Measurements from ENCODE around the gene NCKAP5.

Gene NCKAP5

DNA sequence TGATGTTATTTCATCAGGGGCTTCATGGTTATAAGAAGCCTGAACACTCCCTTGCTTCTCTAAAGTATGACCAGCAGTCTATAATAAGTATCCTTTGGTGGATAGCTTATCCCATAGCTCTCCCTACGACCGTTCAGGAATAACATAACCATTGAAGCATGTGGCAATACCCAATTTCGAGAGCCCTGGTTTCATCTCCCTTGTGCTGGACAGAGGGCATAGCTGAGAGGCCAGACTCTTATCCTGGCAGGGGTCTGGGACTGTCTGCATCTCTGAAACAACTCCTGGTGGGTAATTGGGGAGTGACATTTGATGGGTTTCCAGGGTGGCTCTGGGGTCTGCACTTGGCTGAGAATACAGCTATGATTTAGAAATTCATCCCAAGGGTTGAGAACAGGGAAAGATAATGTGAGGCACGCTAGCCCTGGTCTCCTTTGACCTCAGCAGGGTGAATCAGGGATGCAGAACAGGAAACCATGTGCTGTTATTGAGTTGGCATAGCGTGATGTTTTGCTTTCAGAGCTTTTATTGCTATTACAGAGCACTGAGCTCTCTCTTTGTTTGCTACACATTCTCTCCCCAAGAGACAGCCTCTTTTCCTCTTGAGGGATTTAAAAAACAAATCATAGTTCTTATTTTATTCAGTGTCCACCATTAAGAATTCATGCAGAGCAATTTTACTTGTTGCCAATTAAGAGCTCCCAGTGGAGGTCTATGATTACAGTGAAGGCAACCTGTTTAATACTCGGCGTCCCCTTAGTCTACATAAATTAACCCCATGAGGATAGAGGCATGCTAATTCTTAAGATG, 274.5 kb downstream of the NCKAP5 start:
- TF ChIP-seq, protein P1, sequence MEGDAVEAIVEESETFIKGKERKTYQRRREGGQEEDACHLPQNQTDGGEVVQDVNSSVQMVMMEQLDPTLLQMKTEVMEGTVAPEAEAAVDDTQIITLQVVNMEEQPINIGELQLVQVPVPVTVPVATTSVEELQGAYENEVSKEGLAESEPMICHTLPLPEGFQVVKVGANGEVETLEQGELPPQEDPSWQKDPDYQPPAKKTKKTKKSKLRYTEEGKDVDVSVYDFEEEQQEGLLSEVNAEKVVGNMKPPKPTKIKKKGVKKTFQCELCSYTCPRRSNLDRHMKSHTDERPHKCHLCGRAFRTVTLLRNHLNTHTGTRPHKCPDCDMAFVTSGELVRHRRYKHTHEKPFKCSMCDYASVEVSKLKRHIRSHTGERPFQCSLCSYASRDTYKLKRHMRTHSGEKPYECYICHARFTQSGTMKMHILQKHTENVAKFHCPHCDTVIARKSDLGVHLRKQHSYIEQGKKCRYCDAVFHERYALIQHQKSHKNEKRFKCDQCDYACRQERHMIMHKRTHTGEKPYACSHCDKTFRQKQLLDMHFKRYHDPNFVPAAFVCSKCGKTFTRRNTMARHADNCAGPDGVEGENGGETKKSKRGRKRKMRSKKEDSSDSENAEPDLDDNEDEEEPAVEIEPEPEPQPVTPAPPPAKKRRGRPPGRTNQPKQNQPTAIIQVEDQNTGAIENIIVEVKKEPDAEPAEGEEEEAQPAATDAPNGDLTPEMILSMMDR (IDR thresholded peaks at IDR 0.05; ENCODE audit: extremely low read depth, insufficient read depth, missing control alignments) = no peak
- in situ Hi-C loops (cut with MboI; ENCODE audit: low pct_unique_long_range_greater_than_20kb, low sequenced_read_pairs, unreplicated experiment) = no loop called here
- DNase-seq (ENCODE audit: low spot score) = no peak

- TF ChIP-seq, protein P1 (IDR thresholded peaks at IDR 0.05; ENCODE audit: extremely low read depth, insufficient read depth, missing control alignments) = no peak
- in situ Hi-C loops (cut with MboI; ENCODE audit: low pct_unique_long_range_greater_than_20kb, low sequenced_read_pairs, unreplicated experiment) = no loop called here
These were observed 276.0 kb downstream of the NCKAP5 start for GRCh38 chr2:133292259-133292658.

GRCh38 chr2:133287709-133288108, 280.6 kb downstream of the NCKAP5 start:
- no peak for DNase-seq (ENCODE audit: low spot score)
- TF ChIP-seq, protein P1 (IDR thresholded peaks at IDR 0.05; ENCODE audit: extremely low read depth, insufficient read depth, missing control alignments) = no peak
- in situ Hi-C loops (cut with MboI; ENCODE audit: low pct_unique_long_range_greater_than_20kb, low sequenced_read_pairs, unreplicated experiment) = no loop called here

More at GRCh38 chr2:133292259-133292658, 276.0 kb downstream of the NCKAP5 start:
- DNase-seq (ENCODE audit: low spot score) = no peak

DNA sequence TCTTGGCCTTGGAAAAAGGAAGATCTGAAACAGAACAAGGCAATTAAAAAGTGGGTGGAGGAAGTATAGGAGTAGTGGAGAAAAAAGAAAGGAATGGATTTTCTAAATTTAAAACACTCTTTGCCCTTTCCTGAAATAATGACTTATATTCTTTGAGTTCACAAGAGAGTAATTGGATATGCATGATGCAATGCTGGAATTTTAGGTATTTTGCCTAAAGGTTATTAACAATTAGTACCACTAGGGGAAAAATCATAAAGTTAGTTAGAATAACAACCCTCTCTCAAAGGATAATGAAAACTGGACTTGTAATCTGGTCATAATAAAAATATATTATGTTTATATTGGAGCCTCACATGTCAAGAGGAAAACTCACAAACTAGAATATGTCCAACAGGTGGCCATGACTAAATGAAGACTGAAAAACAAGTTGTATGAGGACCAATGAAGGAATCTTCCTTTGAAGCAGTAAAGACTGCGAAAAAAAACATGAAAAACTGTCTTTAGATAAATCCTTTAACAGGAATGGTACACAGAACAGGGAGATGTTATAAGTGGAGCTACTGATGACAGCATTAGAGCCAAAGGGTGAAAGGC, 281.8 kb downstream of the NCKAP5 start:
- in situ Hi-C loops (cut with MboI; ENCODE audit: low pct_unique_long_range_greater_than_20kb, low sequenced_read_pairs, unreplicated experiment) = no loop called here
- TF ChIP-seq, protein P1 (IDR thresholded peaks at IDR 0.05; ENCODE audit: extremely low read depth, insufficient read depth, missing control alignments) = no peak
- DNase-seq (ENCODE audit: low spot score) = no peak

DNA sequence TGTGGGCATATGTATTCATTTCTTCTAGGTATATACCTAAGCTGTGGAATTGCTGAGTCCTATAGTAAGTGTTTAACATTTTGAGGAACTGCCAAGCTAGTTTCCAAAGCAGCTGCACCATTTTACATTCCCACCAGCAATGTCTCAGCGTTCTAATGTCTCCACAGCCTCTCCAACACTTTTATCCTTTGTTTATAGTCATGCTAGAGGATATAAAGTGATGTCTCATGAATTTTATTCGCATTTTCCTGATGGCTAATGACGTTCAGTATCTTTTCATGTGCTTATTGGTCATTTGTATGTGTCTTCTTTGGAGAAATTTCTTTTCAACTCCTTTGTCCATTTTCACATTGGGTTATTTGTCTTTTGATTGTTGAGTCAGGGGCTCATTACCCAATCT, 295.2 kb downstream of the NCKAP5 start:
- TF ChIP-seq, protein P1 (IDR thresholded peaks at IDR 0.05; ENCODE audit: extremely low read depth, insufficient read depth, missing control alignments) = no peak
- no peak for DNase-seq (ENCODE audit: low spot score)
- in situ Hi-C loops (cut with MboI; ENCODE audit: low pct_unique_long_range_greater_than_20kb, low sequenced_read_pairs, unreplicated experiment) = no loop called here

DNA sequence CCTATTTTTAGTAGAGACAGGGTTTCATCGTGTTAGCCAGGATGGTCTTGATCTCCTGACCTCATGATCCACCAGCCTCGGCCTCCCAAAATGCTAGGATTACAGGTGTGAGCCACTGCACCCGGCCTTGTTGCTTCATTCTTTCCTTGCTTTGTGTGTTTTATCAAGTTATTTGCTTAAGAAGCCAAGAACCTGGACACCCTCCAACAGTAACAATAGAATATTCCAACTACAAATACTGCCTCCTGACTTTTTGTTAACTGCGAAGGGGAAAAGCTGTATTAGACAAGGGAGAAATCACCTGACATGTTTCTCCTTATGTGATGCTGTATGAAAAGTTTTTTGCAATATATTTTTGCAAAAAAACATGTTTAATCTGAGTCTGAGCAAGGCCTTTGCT, 297.2 kb downstream of the NCKAP5 start:
- TF ChIP-seq, protein P1 (IDR thresholded peaks at IDR 0.05; ENCODE audit: extremely low read depth, insufficient read depth, missing control alignments) = no peak
- in situ Hi-C loops (cut with MboI; ENCODE audit: low pct_unique_long_range_greater_than_20kb, low sequenced_read_pairs, unreplicated experiment) = no loop called here
- no peak for DNase-seq (ENCODE audit: low spot score)
